ENCODE results near the gene RCSD1.

GRCh38 chr1:167711797-167712196 is 81.8 kb downstream of the RCSD1 start:
- TF ChIP-seq CTCF (IDR thresholded peaks at IDR 0.05) = no peak
- no peak for TF ChIP-seq POLR2A (IDR thresholded peaks at IDR 0.05)

Data from uterus (tissue), 2 donors.